Endothelial cell of umbilical vein (primary cell): ENCODE measurements around the gene C9. TPM values are rescaled to one million over a fixed set of nuclear protein-coding genes. Genes with fewer than 3 reads are reported as not detected.

ENCODE experiments used
- BruUV-seq: library from RNA; stranded (reverse); fragments of 400-500 nt; replicated peaks from 2 replicates; lab custom pipeline; 2021; lab: Mats Ljungman, UMichigan
- CTCF ChIA-PET: fragments of 300-600, 350-600 bp; sonication (Branson Sonifier 250); formaldehyde crosslinking; loops from one replicate; lab custom pipeline; 2021; ENCODE audit warnings: antibody characterized with exemption, inconsistent platforms; lab: Charles Lee
- POLR2A ChIA-PET: fragments of 300-600, 350-600 bp; sonication (Branson Sonifier 250); formaldehyde crosslinking; loops from one replicate; lab custom pipeline; 2021; ENCODE audit warnings: antibody characterized with exemption, inconsistent platforms; lab: Charles Lee
- DNase-seq: peaks from one replicate; pipeline ENCODE4 v3.0.0-alpha.2; 2011; ENCODE audit warnings: low read depth, low spot score
- FAIRE-seq: peaks from 2 replicates; lab custom pipeline; 2011; peaks lifted over from hg19 to GRCh38; lab: Jason Lieb, UNC
- H2AFZ ChIP-seq: 2 replicates; pipeline ENCODE4 v1.6.0; 2012; ENCODE audit warnings: low read depth, low read length, control low read depth, inconsistent platforms
- H3K27ac ChIP-seq: 2 replicates; pipeline ENCODE4 v1.5.1; 2011; ENCODE audit warnings: low read depth, mild to moderate bottlenecking, control low read depth, low read length, moderate library complexity; ENCODE audit not compliant: insufficient read depth
- H3K27me3 ChIP-seq, 2 experiments: 2 replicates each; pipeline versions ENCODE4 v1.6.0 to v1.6.1; 2011; ENCODE audit warnings: low read length in 2 of 2, mixed read lengths in 1 of 2; ENCODE audit not compliant: control insufficient read depth in 2 of 2, insufficient read depth in 2 of 2
- H3K36me3 ChIP-seq, 2 experiments: 2 replicates in 1 of 2; 3 replicates in 1 of 2; pipeline ENCODE4 v1.5.1; 2011; ENCODE audit warnings: low read length in 2 of 2, mild to moderate bottlenecking in 1 of 2, moderate library complexity in 1 of 2; ENCODE audit not compliant: control insufficient read depth in 2 of 2, insufficient read depth in 2 of 2; ENCODE audit errors: extremely low read depth in 1 of 2
- H3K4me1 ChIP-seq: 3 replicates; pipeline ENCODE4 v1.5.1; 2011; ENCODE audit warnings: mild to moderate bottlenecking, low read length; ENCODE audit not compliant: control insufficient read depth, insufficient read depth; ENCODE audit errors: extremely low read depth
- H3K4me2 ChIP-seq: 2 replicates; pipeline ENCODE4 v1.6.1; 2011; ENCODE audit warnings: low read length, control low read depth, mixed read lengths; ENCODE audit not compliant: insufficient read depth
- H3K4me3 ChIP-seq, 3 experiments: fragments of 200-600 bp in 1 of 3; sonication (generic), shearing (Covaris generic) in 1 of 3; replicated peaks in 1 of 3; 2 replicates each; pipeline ENCODE4 v1.5.1; 2011 to 2016; ENCODE audit warnings: control low read depth in 3 of 3, low read length in 3 of 3, mild to moderate bottlenecking in 2 of 3, inconsistent platforms in 1 of 3, low read depth in 1 of 3, moderate library complexity in 1 of 3; ENCODE audit not compliant: insufficient read depth in 1 of 3
- H3K79me2 ChIP-seq: 2 replicates; pipeline ENCODE4 v1.6.0; 2012; ENCODE audit warnings: low read length, inconsistent platforms; ENCODE audit not compliant: control insufficient read depth, insufficient read depth
- H3K9ac ChIP-seq: replicated peaks from 2 replicates; pipeline ENCODE3; 2011; ENCODE audit warnings: low read length, control low read depth; ENCODE audit not compliant: insufficient read depth; ENCODE audit errors: extremely low read depth
- H3K9me1 ChIP-seq: replicated peaks from 3 replicates; pipeline ENCODE4 v1.6.0; 2011; ENCODE audit warnings: mild to moderate bottlenecking, low read length; ENCODE audit not compliant: control insufficient read depth, insufficient read depth; ENCODE audit errors: extremely low read depth
- H3K9me3 ChIP-seq: replicated peaks from 2 replicates; pipeline ENCODE4 v1.5.1; 2012; ENCODE audit warnings: low read length, inconsistent platforms; ENCODE audit not compliant: control insufficient read depth, insufficient read depth
- H4K20me1 ChIP-seq: replicated peaks from 2 replicates; pipeline ENCODE3; 2011; ENCODE audit warnings: mild to moderate bottlenecking, low read length; ENCODE audit not compliant: control insufficient read depth, insufficient read depth; ENCODE audit errors: extremely low read depth
- EZH2 ChIP-seq: IDR thresholded peaks from 2 replicates; pipeline ENCODE4 v1.6.1; 2012; ENCODE audit warnings: borderline replicate concordance, low read depth, mild to moderate bottlenecking, moderate library complexity, low read length, inconsistent platforms; ENCODE audit not compliant: severe bottlenecking
- FOS ChIP-seq: IDR thresholded peaks from 2 replicates; pipeline ENCODE4 v1.6.1; 2011; ENCODE audit warnings: mild to moderate bottlenecking, low read length, moderate library complexity, borderline replicate concordance; ENCODE audit not compliant: insufficient read depth
- GATA2 ChIP-seq: IDR thresholded peaks from 2 replicates; pipeline ENCODE4 v1.7.0; 2011; ENCODE audit warnings: low read depth, mild to moderate bottlenecking, moderate library complexity, mixed read lengths, low read length; ENCODE audit not compliant: insufficient read length, insufficient read depth
- JUN ChIP-seq: IDR thresholded peaks from 2 replicates; pipeline ENCODE4 v1.6.1; 2011; ENCODE audit warnings: borderline replicate concordance, low read depth; ENCODE audit not compliant: insufficient read length, insufficient read depth
- MYC ChIP-seq: IDR thresholded peaks from one replicate; pipeline ENCODE4 v1.6.1; 2011; ENCODE audit warnings: mild to moderate bottlenecking, low read depth, low read length
- POLR2A ChIP-seq: IDR thresholded peaks from 2 replicates; pipeline ENCODE4 v1.6.1; 2012; ENCODE audit warnings: low read depth, mild to moderate bottlenecking, control low read depth, low read length
- POLR2AphosphoS5 ChIP-seq: IDR thresholded peaks from 2 replicates; pipeline ENCODE4 v1.6.1; 2012; ENCODE audit warnings: low read depth, mild to moderate bottlenecking, control low read depth, low read length, moderate library complexity; ENCODE audit not compliant: insufficient read depth
- dilution Hi-C: fragments of 300-500 bp; cut with MboI; formaldehyde crosslinking; loops from one replicate; pipeline ENCODE4 v1.15.0; 2019; ENCODE audit warnings: low sequenced_read_pairs; ENCODE audit not compliant: extremely low pct_ligation_motif_present
- intact Hi-C: fragments of 100-400 bp; cut with micrococcal nuclease; formaldehyde crosslinking; loops from one replicate; pipeline ENCODE4 v1.10.0; 2022
- polyA plus RNA-seq, 4 experiments: library from polyadenylated mRNA; depleted of rRNA in 3 of 4; stranded (reverse) in 3 of 4; unstranded in 1 of 4; fragments of >200 nt; gene quantifications; 2 replicates each; pipeline versions ENCODE4 v1.2.1 to v1.2.3, GENCODE V29; 2011 to 2012; ENCODE audit warnings: missing spikeins in 1 of 4
- total RNA-seq: library from RNA; stranded (reverse); gene quantifications from 2 replicates; pipeline ENCODE4 v1.2.3, GENCODE V29; 2021
- TF ChIP-seq, protein P1 (sequence below), 2 donors: IDR thresholded peaks; 1 replicate in 1 of 2; 2 replicates in 1 of 2; pipeline ENCODE4 v1.5.1; 2011; ENCODE audit warnings: low read length in 2 of 2, mild to moderate bottlenecking in 2 of 2, moderate library complexity in 2 of 2, control low read depth in 1 of 2, inconsistent platforms in 1 of 2, low read depth in 1 of 2; ENCODE audit not compliant: insufficient read depth in 1 of 2; ENCODE audit errors: extremely low read depth in 1 of 2
- TF ChIP-seq, protein P2 (sequence below): IDR thresholded peaks from 2 replicates; pipeline ENCODE4 v1.6.1; 2011; ENCODE audit not compliant: insufficient read depth, insufficient read length

C9 gene
- total and polyA plus RNA-seq, 2 donors (not counting 3 experiments of a cell fraction or from before 2014, with no cell fraction given): 0.33 TPM; not detected in 1

DNA sequence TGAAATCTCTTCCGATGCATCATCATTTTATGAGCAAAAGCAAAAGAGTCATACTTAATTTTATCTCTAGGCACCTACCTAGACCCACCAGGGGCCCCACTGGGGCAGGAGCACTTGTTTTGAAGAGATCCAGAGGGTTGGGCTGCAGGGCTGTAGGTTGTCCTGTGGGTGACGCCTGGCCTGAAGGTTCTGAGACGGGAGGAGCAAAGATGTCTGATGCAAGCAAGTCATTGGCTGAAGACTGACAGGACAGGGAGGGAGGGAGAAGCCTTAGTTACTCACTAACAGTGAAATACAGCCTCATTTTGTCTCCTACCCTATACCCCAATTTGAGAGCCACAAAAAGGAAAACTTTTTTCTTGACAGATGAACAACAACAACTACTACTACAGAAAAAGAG, 17.1 kb upstream of the C9 start:
- TF ChIP-seq POLR2AphosphoS5: no peak
- TF ChIP-seq POLR2A: no peak
- no peak for TF ChIP-seq EZH2
- H3K4me3 ChIP-seq: no peak overlapping the region
- H3K4me2 ChIP-seq: no peak overlapping the region
- H3K9me1 ChIP-seq: no peaks in the 10 kb centered on the region
- ChIA-PET CTCF (interaction anchor here (4.5 kb wide), 1 partner anchor 166 kb away, joined by 24 read pairs; no protein-coding TSS in a partner anchor), POLR2A (no interaction called here)
- no peak overlapping the region for H2AFZ ChIP-seq
- BruUV-seq: no TSS peak
- H3K27me3 ChIP-seq: no peaks in the 10 kb centered on the region
- intact Hi-C loops: no loop called here
- no peaks in the 10 kb centered on the region for H3K79me2 ChIP-seq
- FAIRE-seq (no peak), DNase-seq (no peak)
- dilution Hi-C loops: no loop called here
- H4K20me1 ChIP-seq: no peaks in the 10 kb centered on the region
- no peaks in the 10 kb centered on the region for H3K9me3 ChIP-seq
- H3K4me1 ChIP-seq: no peaks in the 10 kb centered on the region
- H3K9ac ChIP-seq: no peak overlapping the region
- H3K27ac ChIP-seq: no peak overlapping the region
- H3K36me3 ChIP-seq: peaks cover 49 to 50% of the 10 kb centered on the region in 2 experiments

DNA sequence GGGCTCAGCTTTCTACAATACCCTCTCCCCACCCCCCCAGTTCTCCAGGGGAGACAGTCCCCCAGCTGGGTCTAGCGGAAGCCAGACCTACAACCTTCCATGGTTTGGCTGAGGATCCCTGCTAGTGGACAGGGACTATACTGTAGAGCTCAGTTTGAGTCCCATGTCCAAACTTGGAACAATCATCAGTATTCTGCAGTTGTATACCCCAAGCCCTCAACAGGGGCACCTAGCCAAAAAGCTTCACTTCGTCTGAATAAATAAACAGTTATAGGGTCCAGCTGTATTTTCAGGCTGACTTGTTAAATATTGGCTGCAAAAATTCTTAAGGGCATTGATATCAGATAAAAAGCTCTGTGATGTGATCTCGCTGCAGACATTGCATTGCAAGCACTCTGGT, 15.4 kb upstream of the C9 start:
- H2AFZ ChIP-seq: no peak overlapping the region
- no peaks in the 10 kb centered on the region for H3K79me2 ChIP-seq
- dilution Hi-C loops (no loop called here), intact Hi-C loops (loop anchor here (5.0 kb wide), 2 partner anchors 162 to 232 kb away; partner anchors contain the start of gene FYB1)
- H3K9ac ChIP-seq: no peak overlapping the region
- H3K9me1 ChIP-seq: no peaks in the 10 kb centered on the region
- CTCF ChIA-PET: interaction anchor here (1.0 to 1.8 kb wide), 9 partner anchors 10 to 193 kb away, joined by 3 to 14 read pairs (median 3); partner anchors contain the start of gene DAB2
- H4K20me1 ChIP-seq: no peaks in the 10 kb centered on the region
- no peak for DNase-seq
- H3K27ac ChIP-seq: no peak overlapping the region
- no peak overlapping the region for H3K4me2 ChIP-seq
- TF ChIP-seq FOS: no peak
- no peak for TF ChIP-seq EZH2
- TF ChIP-seq MYC: no peak
- no peak for TF ChIP-seq GATA2
- TF ChIP-seq, protein P1, sequence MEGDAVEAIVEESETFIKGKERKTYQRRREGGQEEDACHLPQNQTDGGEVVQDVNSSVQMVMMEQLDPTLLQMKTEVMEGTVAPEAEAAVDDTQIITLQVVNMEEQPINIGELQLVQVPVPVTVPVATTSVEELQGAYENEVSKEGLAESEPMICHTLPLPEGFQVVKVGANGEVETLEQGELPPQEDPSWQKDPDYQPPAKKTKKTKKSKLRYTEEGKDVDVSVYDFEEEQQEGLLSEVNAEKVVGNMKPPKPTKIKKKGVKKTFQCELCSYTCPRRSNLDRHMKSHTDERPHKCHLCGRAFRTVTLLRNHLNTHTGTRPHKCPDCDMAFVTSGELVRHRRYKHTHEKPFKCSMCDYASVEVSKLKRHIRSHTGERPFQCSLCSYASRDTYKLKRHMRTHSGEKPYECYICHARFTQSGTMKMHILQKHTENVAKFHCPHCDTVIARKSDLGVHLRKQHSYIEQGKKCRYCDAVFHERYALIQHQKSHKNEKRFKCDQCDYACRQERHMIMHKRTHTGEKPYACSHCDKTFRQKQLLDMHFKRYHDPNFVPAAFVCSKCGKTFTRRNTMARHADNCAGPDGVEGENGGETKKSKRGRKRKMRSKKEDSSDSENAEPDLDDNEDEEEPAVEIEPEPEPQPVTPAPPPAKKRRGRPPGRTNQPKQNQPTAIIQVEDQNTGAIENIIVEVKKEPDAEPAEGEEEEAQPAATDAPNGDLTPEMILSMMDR (IDR thresholded peaks at IDR 0.05; ENCODE audit: extremely low read depth in 1 of 2, insufficient read depth in 1 of 2, low read depth in 1 of 2, low read length in 2 of 2): no peak
- TF ChIP-seq JUN: no peak
- TF ChIP-seq POLR2AphosphoS5: no peak
- TF ChIP-seq, protein P2, sequence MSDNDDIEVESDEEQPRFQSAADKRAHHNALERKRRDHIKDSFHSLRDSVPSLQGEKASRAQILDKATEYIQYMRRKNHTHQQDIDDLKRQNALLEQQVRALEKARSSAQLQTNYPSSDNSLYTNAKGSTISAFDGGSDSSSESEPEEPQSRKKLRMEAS: no peak
- no peak for TF ChIP-seq POLR2A
- H3K36me3 ChIP-seq: peaks cover 50 to 60% of the 10 kb centered on the region in 2 experiments
- H3K27me3 ChIP-seq: no peaks in the 10 kb centered on the region
- no TSS peak for BruUV-seq
- POLR2A ChIA-PET: no interaction called here
- H3K9me3 ChIP-seq: no peaks in the 10 kb centered on the region
- no peak overlapping the region for H3K4me3 ChIP-seq
- no peaks in the 10 kb centered on the region for H3K4me1 ChIP-seq
- FAIRE-seq: no peak
